Neural crest cell (in vitro differentiated cells): ENCODE data around the gene RANBP1. TPM values are rescaled to one million over a fixed set of nuclear protein-coding genes. Genes with fewer than 3 reads are reported as not detected.
A peak's percentile ranks its signal among the peaks of the same experiment; 100 is the strongest.

Experiments
- DNase-seq: peaks from one replicate; pipeline ENCODE4 v3.0.0; 2021; ENCODE audit warnings: low read depth, mixed read lengths, low spot score
- H3K27ac Mint-ChIP-seq: one replicate; pipeline ENCODE4 v1.8.0; 2021; ENCODE audit warnings: mild to moderate bottlenecking, mixed read lengths; ENCODE audit not compliant: unreplicated experiment
- H3K27me3 Mint-ChIP-seq: 2 replicates; pipeline ENCODE4 v1.8.0; 2021; ENCODE audit warnings: low read depth, mild to moderate bottlenecking, mixed read lengths
- H3K36me3 Mint-ChIP-seq: 2 replicates; pipeline ENCODE4 v1.8.0; 2021; ENCODE audit warnings: low read depth, mild to moderate bottlenecking, mixed read lengths
- H3K4me1 Mint-ChIP-seq: 2 replicates; pipeline ENCODE4 v1.8.0; 2021; ENCODE audit warnings: mixed read lengths
- H3K4me3 Mint-ChIP-seq: one replicate; pipeline ENCODE4 v1.8.0; 2021; ENCODE audit warnings: mild to moderate bottlenecking, mixed read lengths
- H3K9me3 Mint-ChIP-seq: 2 replicates; pipeline ENCODE4 v1.8.0; 2021; ENCODE audit warnings: mixed read lengths
- CTCF ChIP-seq: fragments of 200-600 bp; sonication (generic); conservative IDR thresholded peaks from 2 replicates; pipeline ENCODE4 v1.5.0; 2021; ENCODE audit warnings: antibody characterized with exemption, mild to moderate bottlenecking
- total RNA-seq: library from RNA; stranded (reverse); gene quantifications from 2 replicates; pipeline ENCODE4 v1.2.1, GENCODE V29; 2021

Gene RANBP1
- total RNA-seq, 1 donor from 2014 or later, result 469 TPM

GRCh38 chr22:20124083-20124787 lies 8.3 kb downstream of the RANBP1 start:
- Mint-ChIP-seq H3K9me3 (no peaks in the 10 kb centered on the region), H3K27me3 (peaks cover 4% of the 10 kb centered on the region), H3K36me3 (peaks cover 19% of the 10 kb centered on the region), H3K4me1 (peaks cover 20% of the 10 kb centered on the region), H3K4me3 (peak overlapping the region; percentile 73), H3K27ac (no peak overlapping the region)
- no peak for TF ChIP-seq CTCF
- DNase-seq, result no peak

GRCh38 chr22:20125201-20126174 lies 9.6 kb downstream of the RANBP1 start:
- H3K4me1 Mint-ChIP-seq, result peaks cover 9% of the 10 kb centered on the region
- no peak for DNase-seq
- no peak overlapping the region for H3K27ac Mint-ChIP-seq
- H3K27me3 Mint-ChIP-seq, result peaks cover 5% of the 10 kb centered on the region
- no peak for TF ChIP-seq CTCF
- no peaks in the 10 kb centered on the region for H3K9me3 Mint-ChIP-seq
- peaks cover 9% of the 10 kb centered on the region for H3K36me3 Mint-ChIP-seq
- H3K4me3 Mint-ChIP-seq, result peak overlapping the region; percentile 64

DNA sequence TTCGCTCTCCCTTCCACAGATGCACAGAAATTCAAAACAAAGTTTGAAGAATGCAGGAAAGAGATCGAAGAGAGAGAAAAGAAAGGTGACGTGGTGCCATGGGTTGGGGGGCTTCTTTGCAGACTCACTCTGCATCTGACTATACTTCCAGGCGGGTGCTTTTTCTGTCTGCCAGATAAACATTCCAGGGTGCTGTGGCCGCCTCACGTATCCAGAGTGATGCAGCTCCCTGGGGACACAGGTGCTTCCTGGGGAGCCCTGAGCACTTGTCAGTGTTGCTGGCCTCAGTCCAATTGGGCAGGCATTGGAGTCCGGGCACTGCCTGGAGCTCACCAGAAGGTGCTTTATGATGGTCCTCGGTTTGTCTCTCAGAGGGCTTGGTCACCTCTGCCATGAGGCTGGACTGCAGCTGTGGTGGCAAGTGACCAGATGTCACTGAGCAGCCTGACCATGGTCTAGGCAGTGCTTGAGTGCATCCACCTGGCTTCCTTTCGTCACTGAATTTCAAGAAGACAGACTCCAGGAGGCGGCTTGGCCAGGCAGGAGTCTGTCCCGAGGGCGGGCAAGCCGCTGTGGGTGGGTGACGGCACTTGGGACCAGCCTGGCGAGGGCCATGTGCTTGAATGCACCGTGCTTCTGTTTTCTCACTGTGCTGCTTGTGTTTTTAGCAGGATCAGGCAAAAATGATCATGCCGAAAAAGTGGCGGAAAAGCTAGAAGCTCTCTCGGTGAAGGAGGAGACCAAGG lies 10.6 kb downstream of the RANBP1 start:
- no peak for DNase-seq
- H3K4me3 Mint-ChIP-seq, result peak overlapping the region; percentile 64
- no peak overlapping the region for H3K27ac Mint-ChIP-seq
- no peak for TF ChIP-seq CTCF
- peaks cover 9% of the 10 kb centered on the region for H3K4me1 Mint-ChIP-seq
- peaks cover 9% of the 10 kb centered on the region for H3K36me3 Mint-ChIP-seq
- peaks cover 5% of the 10 kb centered on the region for H3K27me3 Mint-ChIP-seq
- no peaks in the 10 kb centered on the region for H3K9me3 Mint-ChIP-seq

DNA sequence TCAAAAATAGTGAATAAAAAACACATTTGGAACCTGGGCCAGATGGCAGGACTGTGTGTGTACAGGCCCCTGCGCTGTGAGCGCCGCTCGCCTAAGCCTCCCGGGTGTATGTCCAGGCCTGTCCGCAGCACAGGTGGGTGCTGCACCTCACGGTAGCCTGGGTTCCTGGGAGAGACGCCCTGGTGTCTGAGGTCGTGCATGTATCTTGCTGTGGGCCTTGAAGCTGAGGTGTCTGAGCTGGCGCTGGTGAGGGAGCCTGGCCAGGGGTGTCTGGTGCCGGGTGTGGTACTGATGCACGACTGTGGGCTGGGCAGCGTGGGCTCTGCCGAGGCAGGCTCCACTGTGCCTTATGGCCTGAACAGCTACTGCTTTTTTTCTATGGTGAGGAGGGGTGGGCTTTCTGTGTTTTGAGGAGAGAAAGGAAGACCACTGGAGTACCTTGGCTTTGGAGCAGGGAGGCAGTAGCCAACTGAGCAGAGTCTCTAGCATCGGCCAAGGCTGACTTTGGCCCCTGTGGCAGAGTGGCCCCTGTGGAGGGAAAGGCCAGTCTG lies 11.5 kb downstream of the RANBP1 start:
- Mint-ChIP-seq H3K27ac (peak overlapping the region; percentile 71), H3K27me3 (peaks cover 5% of the 10 kb centered on the region), H3K9me3 (no peaks in the 10 kb centered on the region), H3K4me1 (no peaks in the 10 kb centered on the region), H3K36me3 (peaks cover 9% of the 10 kb centered on the region), H3K4me3 (peak overlapping the region; percentile 81)
- TF ChIP-seq CTCF, result no peak
- no peak for DNase-seq
